Neural progenitor cell (in vitro differentiated cells): ENCODE measurements around the gene PRPF8. TPM values are rescaled to one million over a fixed set of nuclear protein-coding genes. Genes with fewer than 3 reads are reported as not detected.

ENCODE experiments used
- DNase-seq: peaks from one replicate; pipeline ENCODE4 v3.0.0-alpha.2; 2016; ENCODE audit warnings: low spot score
- H2AFZ ChIP-seq: fragments of 200-600 bp; sonication (generic); replicated peaks from 2 replicates; pipeline ENCODE4 v1.6.1; 2016; ENCODE audit warnings: antibody characterized with exemption
- H3F3A ChIP-seq: fragments of 200-600 bp; sonication (generic); 2 replicates; pipeline ENCODE4 v1.6.1; 2016; ENCODE audit warnings: antibody characterized with exemption, low read depth
- H3K27ac ChIP-seq: fragments of 200-600 bp; sonication (generic); 2 replicates; pipeline ENCODE4 v1.5.1; 2016; ENCODE audit warnings: mild to moderate bottlenecking
- H3K27me3 ChIP-seq: fragments of 200-600 bp; sonication (generic); 2 replicates; pipeline ENCODE4 v1.6.1; 2016; ENCODE audit warnings: mild to moderate bottlenecking, moderate library complexity
- H3K36me3 ChIP-seq: fragments of 200-600 bp; sonication (generic); 2 replicates; pipeline ENCODE4 v1.5.1; 2016
- H3K4me1 ChIP-seq: fragments of 200-600 bp; sonication (generic); 2 replicates; pipeline ENCODE4 v1.6.1; 2016; ENCODE audit warnings: mixed run types
- H3K4me2 ChIP-seq: fragments of 200-600 bp; sonication (generic); 2 replicates; pipeline ENCODE4 v1.6.1; 2016
- H3K4me3 ChIP-seq: fragments of 200-600 bp; sonication (generic); 2 replicates; pipeline ENCODE4 v1.5.1; 2016
- H3K79me2 ChIP-seq: fragments of 200-600 bp; sonication (generic); 2 replicates; pipeline ENCODE4 v1.6.1; 2016; ENCODE audit warnings: low read depth
- H3K9ac ChIP-seq: fragments of 200-600 bp; sonication (generic); 2 replicates; pipeline ENCODE4 v1.6.1; 2016
- H3K9me3 ChIP-seq: fragments of 200-600 bp; sonication (generic); 2 replicates; pipeline ENCODE4 v1.5.1; 2016; ENCODE audit warnings: low read depth
- H4K20me1 ChIP-seq: fragments of 200-600 bp; sonication (generic); 2 replicates; pipeline ENCODE4 v1.6.1; 2016; ENCODE audit warnings: low read depth
- H3K27ac Mint-ChIP-seq: 3 replicates; pipeline ENCODE4 v1.8.0; 2021; ENCODE audit warnings: mixed read lengths
- H3K27me3 Mint-ChIP-seq: 2 replicates; pipeline ENCODE4 v1.8.0; 2022; ENCODE audit warnings: low read depth, mild to moderate bottlenecking, inconsistent platforms, moderate library complexity, mixed read lengths; ENCODE audit not compliant: insufficient read depth
- H3K36me3 Mint-ChIP-seq: 3 replicates; pipeline ENCODE4 v1.8.0; 2021; ENCODE audit warnings: mixed read lengths
- H3K4me1 Mint-ChIP-seq: 3 replicates; pipeline ENCODE4 v1.8.0; 2021; ENCODE audit warnings: mixed read lengths
- H3K4me3 Mint-ChIP-seq: 3 replicates; pipeline ENCODE4 v1.8.0; 2021; ENCODE audit warnings: mild to moderate bottlenecking, moderate library complexity, mixed read lengths
- H3K9me3 Mint-ChIP-seq: 3 replicates; pipeline ENCODE4 v1.8.0; 2020; ENCODE audit warnings: mixed read lengths
- EZH2 ChIP-seq: fragments of 200-600 bp; sonication (generic); IDR thresholded peaks from 2 replicates; pipeline ENCODE4 v1.6.1; 2017; ENCODE audit warnings: antibody characterized with exemption, mild to moderate bottlenecking, moderate library complexity
- EZH2phosphoT487 ChIP-seq: fragments of 200-600 bp; sonication (generic); IDR thresholded peaks from 2 replicates; pipeline ENCODE4 v1.6.1; 2017; ENCODE audit warnings: antibody characterized with exemption
- total RNA-seq: library from RNA; depleted of rRNA; stranded (reverse); fragments of >200 nt; gene quantifications from 2 replicates; pipeline ENCODE4 v1.2.3, GENCODE V29; 2015; ENCODE audit warnings: low replicate concordance
- TF ChIP-seq, protein P1 (sequence below): fragments of 200-600 bp; sonication (generic); IDR thresholded peaks from 2 replicates; pipeline ENCODE4 v1.5.1; 2017; ENCODE audit warnings: antibody characterized with exemption, mild to moderate bottlenecking

The PRPF8 gene
- total RNA-seq, 1 donor from 2014 or later = 119 TPM

DNA sequence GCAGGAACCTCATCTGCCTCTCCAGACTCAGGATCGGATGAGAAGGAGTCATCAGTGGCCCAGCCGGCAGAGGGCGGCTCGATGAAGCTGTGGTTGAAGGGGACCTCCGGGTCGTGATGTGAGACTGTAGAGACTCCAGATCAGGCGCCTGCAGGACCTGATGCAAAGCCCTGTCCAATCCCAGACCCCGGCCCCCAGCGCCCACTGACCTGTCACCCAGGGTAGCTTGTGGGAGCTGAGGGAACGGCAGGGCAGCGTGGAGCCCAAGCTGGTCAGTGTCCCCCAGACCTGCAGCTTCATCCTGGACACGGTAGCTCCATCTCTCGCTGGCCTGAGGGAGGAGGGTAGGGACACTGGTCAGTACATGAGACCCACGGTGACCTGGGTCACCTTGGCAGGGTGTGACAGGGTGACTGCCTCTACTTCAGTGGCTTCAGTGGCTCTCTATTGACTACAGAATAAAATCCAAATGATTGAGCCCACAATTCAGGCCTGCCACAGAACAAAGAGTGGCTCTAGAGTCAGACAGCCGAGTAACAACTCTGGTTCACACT is 47.9 kb downstream of the PRPF8 start:
- no peak overlapping the region for H3K4me3 ChIP-seq
- Mint-ChIP-seq H3K9me3 (no peaks in the 10 kb centered on the region), H3K36me3 (no peaks in the 10 kb centered on the region), H3K27me3 (peaks cover 7% of the 10 kb centered on the region), H3K4me1 (peaks cover 30% of the 10 kb centered on the region), H3K4me3 (no peak overlapping the region), H3K27ac (peak overlapping the region; percentile 58)
- no peak overlapping the region for H2AFZ ChIP-seq
- H3K27ac ChIP-seq = no peak overlapping the region
- no peaks in the 10 kb centered on the region for H4K20me1 ChIP-seq
- no peaks in the 10 kb centered on the region for H3K9me3 ChIP-seq
- peaks cover 14% of the 10 kb centered on the region for H3K4me1 ChIP-seq
- H3K36me3 ChIP-seq = no peaks in the 10 kb centered on the region
- no peak for DNase-seq
- TF ChIP-seq, protein P1, sequence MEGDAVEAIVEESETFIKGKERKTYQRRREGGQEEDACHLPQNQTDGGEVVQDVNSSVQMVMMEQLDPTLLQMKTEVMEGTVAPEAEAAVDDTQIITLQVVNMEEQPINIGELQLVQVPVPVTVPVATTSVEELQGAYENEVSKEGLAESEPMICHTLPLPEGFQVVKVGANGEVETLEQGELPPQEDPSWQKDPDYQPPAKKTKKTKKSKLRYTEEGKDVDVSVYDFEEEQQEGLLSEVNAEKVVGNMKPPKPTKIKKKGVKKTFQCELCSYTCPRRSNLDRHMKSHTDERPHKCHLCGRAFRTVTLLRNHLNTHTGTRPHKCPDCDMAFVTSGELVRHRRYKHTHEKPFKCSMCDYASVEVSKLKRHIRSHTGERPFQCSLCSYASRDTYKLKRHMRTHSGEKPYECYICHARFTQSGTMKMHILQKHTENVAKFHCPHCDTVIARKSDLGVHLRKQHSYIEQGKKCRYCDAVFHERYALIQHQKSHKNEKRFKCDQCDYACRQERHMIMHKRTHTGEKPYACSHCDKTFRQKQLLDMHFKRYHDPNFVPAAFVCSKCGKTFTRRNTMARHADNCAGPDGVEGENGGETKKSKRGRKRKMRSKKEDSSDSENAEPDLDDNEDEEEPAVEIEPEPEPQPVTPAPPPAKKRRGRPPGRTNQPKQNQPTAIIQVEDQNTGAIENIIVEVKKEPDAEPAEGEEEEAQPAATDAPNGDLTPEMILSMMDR = no peak
- TF ChIP-seq EZH2 (no peak), EZH2phosphoT487 (no peak)
- H3K4me2 ChIP-seq = no peak overlapping the region
- H3K27me3 ChIP-seq = peaks cover 3% of the 10 kb centered on the region
- H3K9ac ChIP-seq = no peak overlapping the region
- no peaks in the 10 kb centered on the region for H3K79me2 ChIP-seq
- peaks cover 11% of the 10 kb centered on the region for H3F3A ChIP-seq

DNA sequence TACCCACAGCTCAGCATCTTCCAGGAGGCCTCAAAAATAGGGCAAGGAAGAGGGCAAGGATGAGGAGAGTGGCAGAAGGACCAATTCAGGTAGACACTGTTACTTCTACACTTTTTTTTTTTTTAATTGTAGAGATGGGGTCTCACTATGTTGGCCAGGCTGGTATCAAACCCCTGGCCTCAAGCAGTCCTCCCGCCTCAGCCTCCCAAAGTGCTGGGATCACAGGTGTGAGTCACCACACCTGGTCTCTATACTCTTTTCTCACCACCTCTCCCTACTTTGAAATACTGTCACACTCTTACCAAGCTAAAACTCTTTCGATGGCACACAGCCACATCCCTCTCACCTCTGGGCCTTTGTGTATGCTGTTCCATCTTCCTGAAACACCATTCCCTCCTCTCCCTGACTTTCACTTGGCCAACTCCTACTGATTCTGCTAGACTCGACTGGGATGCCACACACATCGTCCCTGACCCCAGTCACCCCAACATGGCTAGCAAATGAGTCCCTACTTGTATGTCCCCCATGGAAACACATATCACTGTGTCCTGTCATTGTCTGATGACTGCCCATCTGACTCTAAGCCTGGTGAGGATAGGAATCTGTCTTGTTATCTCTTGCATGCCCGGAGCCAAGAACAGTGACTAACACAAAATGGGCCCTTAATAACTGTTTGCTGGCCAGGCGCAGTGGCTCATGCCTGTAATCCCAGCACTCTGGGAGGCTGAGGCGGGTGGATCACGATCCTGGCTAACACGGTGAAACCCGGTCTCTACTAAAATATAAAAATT is 48.8 kb downstream of the PRPF8 start:
- Histone ChIP-seq H3K9ac (no peak overlapping the region), H3K4me3 (no peak overlapping the region), H3F3A (peaks cover 8% of the 10 kb centered on the region), H3K79me2 (no peaks in the 10 kb centered on the region), H3K4me2 (no peak overlapping the region), H3K27me3 (peaks cover 11% of the 10 kb centered on the region), H3K9me3 (no peaks in the 10 kb centered on the region), H3K27ac (no peak overlapping the region), H3K36me3 (no peaks in the 10 kb centered on the region), H4K20me1 (no peaks in the 10 kb centered on the region), H2AFZ (no peak overlapping the region), H3K4me1 (peaks cover 14% of the 10 kb centered on the region)
- Mint-ChIP-seq H3K4me1 (peaks cover 30% of the 10 kb centered on the region), H3K27ac (no peak overlapping the region), H3K4me3 (no peak overlapping the region), H3K36me3 (no peaks in the 10 kb centered on the region), H3K27me3 (peaks cover 4% of the 10 kb centered on the region), H3K9me3 (no peaks in the 10 kb centered on the region)
- TF ChIP-seq, protein P1 = no peak
- TF ChIP-seq EZH2phosphoT487 (no peak), EZH2 (no peak)
- DNase-seq = no peak

DNA sequence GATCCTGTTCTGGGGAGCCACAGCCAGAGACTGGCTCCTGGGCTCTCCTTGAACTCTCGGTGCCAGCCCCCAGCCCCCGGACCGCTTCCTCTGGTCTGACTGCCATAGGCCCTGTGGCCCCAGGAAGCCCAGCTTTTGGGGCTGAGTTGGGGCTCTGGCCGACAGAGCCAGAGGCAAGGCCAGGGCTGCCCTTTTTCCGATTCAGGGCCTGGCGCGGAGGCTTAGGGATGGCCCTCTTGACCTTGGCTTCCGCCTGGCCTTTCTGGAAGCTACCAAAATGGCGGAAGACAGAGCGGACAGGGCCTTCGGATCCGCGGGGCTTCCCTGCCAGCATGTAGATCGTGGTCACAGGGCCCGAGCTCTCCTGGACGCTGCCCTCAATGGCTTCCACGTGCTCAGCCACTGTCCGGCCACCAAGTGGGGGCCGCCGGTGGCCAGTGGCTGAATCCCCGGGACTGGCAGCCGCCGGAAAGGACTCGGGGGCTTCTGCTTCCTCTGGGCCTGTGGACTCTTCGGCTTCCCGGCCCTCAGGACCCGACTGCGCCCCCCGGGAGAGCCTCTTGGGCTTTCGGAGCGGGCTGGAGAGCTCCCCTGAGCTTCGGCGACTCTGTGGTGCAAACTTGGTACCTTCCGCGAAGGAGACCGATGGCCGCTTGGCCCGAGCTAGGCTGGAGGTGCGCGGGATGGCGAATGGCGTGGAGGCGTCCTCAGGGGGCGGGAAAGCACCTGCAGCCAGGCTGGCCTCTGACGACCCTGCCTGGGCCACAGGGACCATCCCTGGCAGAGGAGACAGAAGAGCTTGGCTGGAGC is 49.6 kb downstream of the PRPF8 start:
- H3K4me2 ChIP-seq = no peak overlapping the region
- H3K9ac ChIP-seq = no peak overlapping the region
- Mint-ChIP-seq H3K4me3 (no peak overlapping the region), H3K4me1 (peaks cover 33% of the 10 kb centered on the region), H3K9me3 (no peaks in the 10 kb centered on the region), H3K27me3 (peaks cover 4% of the 10 kb centered on the region), H3K36me3 (no peaks in the 10 kb centered on the region), H3K27ac (no peak overlapping the region)
- H4K20me1 ChIP-seq = no peaks in the 10 kb centered on the region
- no peaks in the 10 kb centered on the region for H3K79me2 ChIP-seq
- H3F3A ChIP-seq = peaks cover 14% of the 10 kb centered on the region
- H3K36me3 ChIP-seq = no peaks in the 10 kb centered on the region
- peaks cover 19% of the 10 kb centered on the region for H3K27me3 ChIP-seq
- no peaks in the 10 kb centered on the region for H3K9me3 ChIP-seq
- H3K27ac ChIP-seq = no peak overlapping the region
- H3K4me3 ChIP-seq = no peak overlapping the region
- TF ChIP-seq, protein P1 = no peak
- TF ChIP-seq EZH2phosphoT487 = no peak
- TF ChIP-seq EZH2 = no peak
- peaks cover 14% of the 10 kb centered on the region for H3K4me1 ChIP-seq
- no peak overlapping the region for H2AFZ ChIP-seq
- no peak for DNase-seq
